Measurements from ENCODE around the gene FBXO3.

- TF ChIP-seq, protein P1, sequence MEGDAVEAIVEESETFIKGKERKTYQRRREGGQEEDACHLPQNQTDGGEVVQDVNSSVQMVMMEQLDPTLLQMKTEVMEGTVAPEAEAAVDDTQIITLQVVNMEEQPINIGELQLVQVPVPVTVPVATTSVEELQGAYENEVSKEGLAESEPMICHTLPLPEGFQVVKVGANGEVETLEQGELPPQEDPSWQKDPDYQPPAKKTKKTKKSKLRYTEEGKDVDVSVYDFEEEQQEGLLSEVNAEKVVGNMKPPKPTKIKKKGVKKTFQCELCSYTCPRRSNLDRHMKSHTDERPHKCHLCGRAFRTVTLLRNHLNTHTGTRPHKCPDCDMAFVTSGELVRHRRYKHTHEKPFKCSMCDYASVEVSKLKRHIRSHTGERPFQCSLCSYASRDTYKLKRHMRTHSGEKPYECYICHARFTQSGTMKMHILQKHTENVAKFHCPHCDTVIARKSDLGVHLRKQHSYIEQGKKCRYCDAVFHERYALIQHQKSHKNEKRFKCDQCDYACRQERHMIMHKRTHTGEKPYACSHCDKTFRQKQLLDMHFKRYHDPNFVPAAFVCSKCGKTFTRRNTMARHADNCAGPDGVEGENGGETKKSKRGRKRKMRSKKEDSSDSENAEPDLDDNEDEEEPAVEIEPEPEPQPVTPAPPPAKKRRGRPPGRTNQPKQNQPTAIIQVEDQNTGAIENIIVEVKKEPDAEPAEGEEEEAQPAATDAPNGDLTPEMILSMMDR (conservative IDR thresholded peaks at IDR 0.05; ENCODE audit: low read length): no peak
- no peak for TF ChIP-seq EZH2phosphoT487 (IDR thresholded peaks at IDR 0.05; ENCODE audit: borderline replicate concordance, low read depth, low read length)
Measured at GRCh38 chr11:33708985-33709384, 65.3 kb downstream of the FBXO3 start.

Data from OCI-LY7 (cell line).